SKM-1 (cell line): ENCODE measurements around the gene TIPARP.
"Not testable (repeated sequence)": the region's sequence is repeated elsewhere in the genome, so short reads cannot be mapped to it uniquely, and the experiment has no call there.

Source experiments
- DNase-seq: peaks from one replicate; lab custom pipeline; 2025; ENCODE audit not compliant: unreplicated experiment; lab: John Stamatoyannopoulos, UW

TIPARP gene

GRCh38 chr3:156737049-156737448 lies 62.7 kb downstream of the TIPARP start:
- DNase-seq = not testable (repeated sequence)

- DNase-seq = no peak
Observed at GRCh38 chr3:156738251-156738650, 63.9 kb downstream of the TIPARP start.

- DNase-seq = no peak
Observed at GRCh38 chr3:156739976-156740375, 65.6 kb downstream of the TIPARP start.

- not testable (repeated sequence) for DNase-seq
Observed at GRCh38 chr3:156740581-156740980, 66.2 kb downstream of the TIPARP start.

- no peak for DNase-seq
Observed at GRCh38 chr3:156741935-156742334, 67.5 kb downstream of the TIPARP start.

GRCh38 chr3:156742401-156742800 lies 68.0 kb downstream of the TIPARP start:
- no peak for DNase-seq

GRCh38 chr3:156743859-156744258 lies 69.5 kb downstream of the TIPARP start:
- DNase-seq = no peak

GRCh38 chr3:156744631-156745030 lies 70.2 kb downstream of the TIPARP start:
- no peak for DNase-seq

- no peak for DNase-seq
Observed at GRCh38 chr3:156745766-156746165, 71.4 kb downstream of the TIPARP start.

- DNase-seq = no peak
Observed at GRCh38 chr3:156747046-156747445, 72.7 kb downstream of the TIPARP start.

GRCh38 chr3:156749244-156749643 lies 74.9 kb downstream of the TIPARP start:
- no peak for DNase-seq

- DNase-seq = no peak
Observed at GRCh38 chr3:156750191-156750873, 75.9 kb downstream of the TIPARP start.

GRCh38 chr3:156750874-156751245 lies 76.5 kb downstream of the TIPARP start:
- no peak for DNase-seq

- no peak for DNase-seq
Observed at GRCh38 chr3:156751461-156752025, 77.2 kb downstream of the TIPARP start.
